Gastroesophageal sphincter (tissue), 3 donors: ENCODE results near the gene PDLIM7.

Experiments used
- CTCF ChIP-seq, 4 experiments: fragments of 200-600 bp in 2 of 4; fragments of 450-650 bp in 2 of 4; sonication (generic) in 1 of 4; IDR thresholded peaks; one replicate each; pipeline ENCODE4 v1.5.1; 2017 to 2019; ENCODE audit warnings: antibody characterized with exemption in 4 of 4, mild to moderate bottlenecking in 2 of 4, moderate library complexity in 2 of 4
- EP300 ChIP-seq: sonication (generic); formaldehyde crosslinking; IDR thresholded peaks from one replicate; pipeline ENCODE4 v1.6.1; 2017; ENCODE audit warnings: antibody characterized with exemption, mild to moderate bottlenecking

- TF ChIP-seq CTCF (IDR thresholded peaks at IDR 0.05) (no peak), EP300 (no peak)
Observed at GRCh38 chr5:177447611-177448243, 49.7 kb downstream of the PDLIM7 start.
